ENCODE data around the gene RASGRP3. TPM values are rescaled to one million over a fixed set of nuclear protein-coding genes. Genes with fewer than 3 reads are reported as not detected.

The RASGRP3 gene
- total and polyA plus RNA-seq, 2 experiments from 2014 or later = 0.18 to 0.22 TPM

- Histone ChIP-seq H3K9me3 (ENCODE audit: low read depth) (no peaks in the 10 kb centered on the region), H3K4me3 (no peak overlapping the region), H3F3A (ENCODE audit: insufficient read depth) (peaks cover 11% of the 10 kb centered on the region; the same call in 1 of the 2 replicates), H4K20me1 (ENCODE audit: insufficient read depth) (no peaks in the 10 kb centered on the region), H3K79me2 (ENCODE audit: insufficient read depth) (no peaks in the 10 kb centered on the region), H3K4me2 (ENCODE audit: unreplicated experiment) (no peak overlapping the region), H3K36me3 (ENCODE audit: low read depth) (no peaks in the 10 kb centered on the region), H3K9ac (no peak overlapping the region), H3K27ac (no peak overlapping the region), H2AFZ (no peak overlapping the region), H3K27me3 (replicated peaks; ENCODE audit: insufficient read depth) (no peaks in the 10 kb centered on the region), H3K9me2 (ENCODE audit: insufficient read depth) (no peaks in the 10 kb centered on the region), H3K4me1 (ENCODE audit: insufficient read depth) (peaks cover 26% of the 10 kb centered on the region)
- no peak for DNase-seq
- no peak for TF ChIP-seq EZH2phosphoT487 (IDR thresholded peaks at IDR 0.05; ENCODE audit: insufficient read depth, low read depth)
- in situ Hi-C loops (cut with MboI) = no loop called here
These were observed 20.8 kb downstream of the RASGRP3 start for GRCh38 chr2:33497221-33497650.

GRCh38 chr2:33498291-33498956 is 22.0 kb downstream of the RASGRP3 start:
- 70 to 80% methylated on average over 5 of the region's 5 CpGs for WGBS, 2 experiments (ENCODE audit: low coverage in 1 of 2, low lambda C conversion rate in 2 of 2, missing lambda C conversion rate in 2 of 2)
- H3K9me3 ChIP-seq (ENCODE audit: low read depth) = no peaks in the 10 kb centered on the region
- H4K20me1 ChIP-seq (ENCODE audit: insufficient read depth) = no peaks in the 10 kb centered on the region
- H3K36me3 ChIP-seq (ENCODE audit: low read depth) = no peaks in the 10 kb centered on the region
- no peaks in the 10 kb centered on the region for H3K79me2 ChIP-seq (ENCODE audit: insufficient read depth)
- in situ Hi-C loops (cut with MboI) = no loop called here
- no peaks in the 10 kb centered on the region for H3K9me2 ChIP-seq (ENCODE audit: insufficient read depth)
- no peak for DNase-seq
- no peaks in the 10 kb centered on the region for H3K27me3 ChIP-seq (replicated peaks; ENCODE audit: insufficient read depth)
- TF ChIP-seq EZH2phosphoT487 (IDR thresholded peaks at IDR 0.05; ENCODE audit: insufficient read depth, low read depth) (no peak), EZH2 (IDR thresholded peaks at IDR 0.05; ENCODE audit: insufficient read depth, poor library complexity, severe bottlenecking) (no peak)
- no peak overlapping the region for H3K4me2 ChIP-seq (ENCODE audit: unreplicated experiment)
- no peak overlapping the region for H3K4me3 ChIP-seq
- H3K9ac ChIP-seq = no peak overlapping the region
- no peak overlapping the region for H3K27ac ChIP-seq
- H2AFZ ChIP-seq = no peak overlapping the region
- peaks cover 26% of the 10 kb centered on the region for H3K4me1 ChIP-seq (ENCODE audit: insufficient read depth)
- H3F3A ChIP-seq (ENCODE audit: insufficient read depth) = peaks cover 11% of the 10 kb centered on the region; the same call in 1 of the 2 replicates

GRCh38 chr2:33500177-33500576 is 23.7 kb downstream of the RASGRP3 start:
- no peak for DNase-seq
- in situ Hi-C loops (cut with MboI) = no loop called here
- WGBS, 2 experiments (ENCODE audit: low coverage in 1 of 2, low lambda C conversion rate in 2 of 2, missing lambda C conversion rate in 2 of 2) = 96 to 98% methylated on average over 5 of the region's 5 CpGs

GRCh38 chr2:33502025-33502424 is 25.6 kb downstream of the RASGRP3 start:
- H3K9me3 ChIP-seq (ENCODE audit: low read depth) = no peaks in the 10 kb centered on the region
- H4K20me1 ChIP-seq (ENCODE audit: insufficient read depth) = no peaks in the 10 kb centered on the region
- H3F3A ChIP-seq (ENCODE audit: insufficient read depth) = no peaks in the 10 kb centered on the region
- H3K4me1 ChIP-seq (ENCODE audit: insufficient read depth) = no peaks in the 10 kb centered on the region
- in situ Hi-C loops (cut with MboI) = no loop called here
- no peak for DNase-seq
- no peaks in the 10 kb centered on the region for H3K79me2 ChIP-seq (ENCODE audit: insufficient read depth)
- 89 to 91% methylated on average over 2 of the region's 2 CpGs for WGBS, 2 experiments (ENCODE audit: low coverage in 1 of 2, low lambda C conversion rate in 2 of 2, missing lambda C conversion rate in 2 of 2)
- no peaks in the 10 kb centered on the region for H3K36me3 ChIP-seq (ENCODE audit: low read depth)
- TF ChIP-seq EZH2phosphoT487 (IDR thresholded peaks at IDR 0.05; ENCODE audit: insufficient read depth, low read depth) = no peak
- TF ChIP-seq EZH2 (IDR thresholded peaks at IDR 0.05; ENCODE audit: insufficient read depth, poor library complexity, severe bottlenecking) = no peak
- H3K4me2 ChIP-seq (ENCODE audit: unreplicated experiment) = no peak overlapping the region
- no peak overlapping the region for H2AFZ ChIP-seq
- no peak overlapping the region for H3K27ac ChIP-seq
- H3K27me3 ChIP-seq (replicated peaks; ENCODE audit: insufficient read depth) = no peaks in the 10 kb centered on the region
- no peaks in the 10 kb centered on the region for H3K9me2 ChIP-seq (ENCODE audit: insufficient read depth)
- no peak overlapping the region for H3K4me3 ChIP-seq
- no peak overlapping the region for H3K9ac ChIP-seq

More at GRCh38 chr2:33500177-33500576, 23.7 kb downstream of the RASGRP3 start:
- H3K4me2 ChIP-seq (ENCODE audit: unreplicated experiment) = no peak overlapping the region
- H4K20me1 ChIP-seq (ENCODE audit: insufficient read depth) = no peaks in the 10 kb centered on the region
- H2AFZ ChIP-seq = no peak overlapping the region
- H3K4me3 ChIP-seq = no peak overlapping the region
- no peak for TF ChIP-seq EZH2 (IDR thresholded peaks at IDR 0.05; ENCODE audit: insufficient read depth, poor library complexity, severe bottlenecking)
- TF ChIP-seq EZH2phosphoT487 (IDR thresholded peaks at IDR 0.05; ENCODE audit: insufficient read depth, low read depth) = no peak
- H3K27ac ChIP-seq = no peak overlapping the region
- H3K27me3 ChIP-seq (replicated peaks; ENCODE audit: insufficient read depth) = no peaks in the 10 kb centered on the region
- no peak overlapping the region for H3K9ac ChIP-seq
- H3K9me3 ChIP-seq (ENCODE audit: low read depth) = no peaks in the 10 kb centered on the region
- H3F3A ChIP-seq (ENCODE audit: insufficient read depth) = peaks cover 5% of the 10 kb centered on the region; the same call in 1 of the 2 replicates
- no peaks in the 10 kb centered on the region for H3K79me2 ChIP-seq (ENCODE audit: insufficient read depth)
- H3K9me2 ChIP-seq (ENCODE audit: insufficient read depth) = no peaks in the 10 kb centered on the region
- peaks cover 14% of the 10 kb centered on the region for H3K4me1 ChIP-seq (ENCODE audit: insufficient read depth)
- no peaks in the 10 kb centered on the region for H3K36me3 ChIP-seq (ENCODE audit: low read depth)
